Colonic mucosa (tissue), 4 donors: ENCODE measurements around the gene KISS1R. TPM values are rescaled to one million over a fixed set of nuclear protein-coding genes. Genes with fewer than 3 reads are reported as not detected.

ENCODE experiments used
- DNase-seq: peaks from one replicate; pipeline ENCODE4 v3.0.0-alpha.2; 2020
- H3K27ac ChIP-seq: fragments of 200-600 bp; one replicate; pipeline ENCODE4 v1.8.0; 2021
- H3K27me3 ChIP-seq: fragments of 200-600 bp; one replicate; pipeline ENCODE4 v1.8.0; 2021
- H3K36me3 ChIP-seq: fragments of 200-600 bp; one replicate; pipeline ENCODE4 v1.8.0; 2021
- H3K4me1 ChIP-seq: fragments of 200-600 bp; one replicate; pipeline ENCODE4 v1.8.0; 2021; ENCODE audit warnings: mild to moderate bottlenecking
- H3K4me3 ChIP-seq: fragments of 200-600 bp; one replicate; pipeline ENCODE4 v1.8.0; 2021
- H3K9ac ChIP-seq, 2 donors: one replicate each; pipeline ENCODE4 v1.7.0; 2013; ENCODE audit warnings: control low read depth in 2 of 2, low read depth in 2 of 2, low read length in 2 of 2
- H3K9me3 ChIP-seq: fragments of 200-600 bp; one replicate; pipeline ENCODE4 v1.8.0; 2021
- CTCF ChIP-seq: fragments of 200-600 bp; IDR thresholded peaks from one replicate; pipeline ENCODE4 v1.8.0; 2022; ENCODE audit warnings: antibody characterized with exemption, mild to moderate bottlenecking
- intact Hi-C: fragments of 100-400 bp; cut with DNase I; formaldehyde crosslinking; loops from one replicate; pipeline ENCODE4 v1.14.1; 2022
- total RNA-seq, 2 donors: library from RNA; stranded (reverse); fragmentation: NEBNext Ultra II Directional in 1 of 2; extraction: Animal tissue kit (Norgen Biotek cat#: 25700) in 1 of 2; gene quantifications; one replicate each; pipeline ENCODE4 v1.2.1, GENCODE V29; 2021
- donor health status: healthy.
- donor health status: DM: no; HTN: no; CAD: no.
- donor health status: DM: no; HTN: no; CAD: no.

KISS1R gene
- total RNA-seq, 2 donors from 2014 or later, result 0.21 TPM; not detected in 1

- TF ChIP-seq CTCF, result no peak
- no peaks in the 10 kb centered on the region for H3K36me3 ChIP-seq
- intact Hi-C loops, result loop anchor here (2.0 to 5.0 kb wide), 3 partner anchors 52 to 149 kb away; no protein-coding TSS in a partner anchor
- H3K4me1 ChIP-seq, result peaks cover 25% of the 10 kb centered on the region
- H3K27me3 ChIP-seq, result peaks cover 43% of the 10 kb centered on the region
- no peaks in the 10 kb centered on the region for H3K9me3 ChIP-seq
- H3K9ac ChIP-seq, result peak overlapping the region in 1 of 2 donors; percentile 2
- no peak for DNase-seq
- H3K27ac ChIP-seq, result no peak overlapping the region
- peak overlapping the region; percentile 19 for H3K4me3 ChIP-seq
Observed at GRCh38 chr19:919199-920050, 2.3 kb downstream of the KISS1R start.

GRCh38 chr19:920051-920864 is 3.1 kb downstream of the KISS1R start:
- peaks cover 25% of the 10 kb centered on the region for H3K4me1 ChIP-seq
- H3K9ac ChIP-seq, result peak overlapping the region in 1 of 2 donors; percentile 24
- no peak for DNase-seq
- peak overlapping the region; percentile 19 for H3K4me3 ChIP-seq
- no peaks in the 10 kb centered on the region for H3K9me3 ChIP-seq
- no peaks in the 10 kb centered on the region for H3K36me3 ChIP-seq
- peaks cover 43% of the 10 kb centered on the region for H3K27me3 ChIP-seq
- intact Hi-C loops, result loop anchor here (2.0 kb wide), 2 partner anchors 65 to 149 kb away; no protein-coding TSS in a partner anchor
- no peak for TF ChIP-seq CTCF
- no peak overlapping the region for H3K27ac ChIP-seq

- peak overlapping the region; percentile 91 for H3K4me3 ChIP-seq
- no peaks in the 10 kb centered on the region for H3K9me3 ChIP-seq
- H3K27me3 ChIP-seq, result peaks cover 11% of the 10 kb centered on the region
- intact Hi-C loops, result no loop called here
- H3K36me3 ChIP-seq, result no peaks in the 10 kb centered on the region
- H3K27ac ChIP-seq, result no peak overlapping the region
- TF ChIP-seq CTCF, result no peak
- peak overlapping the region; percentile 70 to 86 for H3K9ac ChIP-seq
- H3K4me1 ChIP-seq, result peaks cover 6% of the 10 kb centered on the region
- no peak for DNase-seq
Observed at GRCh38 chr19:924553-925086, 7.5 kb downstream of the KISS1R start.

- H3K4me1 ChIP-seq, result peaks cover under 1% of the 10 kb centered on the region
- no peaks in the 10 kb centered on the region for H3K9me3 ChIP-seq
- intact Hi-C loops, result no loop called here
- H3K27me3 ChIP-seq, result peaks cover 7% of the 10 kb centered on the region
- peak overlapping the region; percentile 91 for H3K4me3 ChIP-seq
- peak overlapping the region; percentile 70 to 86 for H3K9ac ChIP-seq
- peak; percentile 59 for DNase-seq
- peak overlapping the region; percentile 78 for H3K27ac ChIP-seq
- TF ChIP-seq CTCF, result no peak
- no peaks in the 10 kb centered on the region for H3K36me3 ChIP-seq
Observed at GRCh38 chr19:925087-925525, 8.0 kb downstream of the KISS1R start.
